ENCODE results near the gene DESI1. TPM values are rescaled to one million over a fixed set of nuclear protein-coding genes. Genes with fewer than 3 reads are reported as not detected.
A peak's percentile ranks its signal among the peaks of the same experiment; 100 is the strongest.

The DESI1 gene
- total and polyA plus RNA-seq, 2 of the 13 experiments (the other 11 are each of a cell fraction or from before 2014, with no cell fraction given) = 21.6 to 29.2 TPM

DNA sequence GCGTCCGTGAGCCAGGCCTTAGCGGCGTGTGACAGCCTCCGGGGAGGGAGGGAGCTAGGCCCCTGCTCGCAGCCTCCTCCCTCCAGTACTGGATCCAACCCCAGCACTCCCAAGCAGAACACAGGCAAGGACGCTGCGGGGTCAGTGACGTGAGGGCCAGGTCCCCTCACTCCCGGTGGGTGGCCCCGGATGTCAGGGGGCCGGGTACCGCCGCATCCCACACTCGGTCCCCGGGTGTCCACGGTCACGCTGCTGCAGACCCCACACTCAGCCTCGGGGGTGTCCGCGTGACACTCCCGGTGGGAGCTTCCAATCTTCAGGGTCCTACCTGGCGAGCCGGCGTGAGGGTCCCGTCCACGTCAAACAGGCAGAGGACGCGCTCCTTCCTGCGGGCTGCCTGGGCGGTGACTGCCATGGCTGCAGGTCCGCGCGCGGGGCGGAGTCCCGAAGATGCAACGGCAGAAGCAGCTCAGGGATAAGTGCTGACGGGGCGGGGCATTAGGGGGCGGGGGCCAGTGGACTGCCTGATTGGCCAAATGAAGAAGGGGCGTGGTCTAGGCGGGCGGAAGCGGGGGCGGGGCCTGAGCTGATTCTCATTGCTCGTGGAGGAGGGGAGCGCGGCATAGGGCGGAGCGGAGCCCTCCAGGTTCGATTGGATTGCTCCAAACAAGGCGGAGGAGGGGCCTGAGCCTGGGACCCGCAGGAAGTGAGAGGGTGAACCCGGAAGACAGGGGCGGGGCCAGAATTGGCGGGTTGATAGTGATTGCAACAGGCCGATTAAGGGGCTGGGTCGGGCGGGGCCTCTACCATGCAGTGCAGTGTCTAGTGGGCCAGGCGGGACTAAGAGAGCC is 31.2 kb downstream of the DESI1 start, which contains the start of gene PMM1 (continued):
- TF ChIP-seq, protein P1, sequence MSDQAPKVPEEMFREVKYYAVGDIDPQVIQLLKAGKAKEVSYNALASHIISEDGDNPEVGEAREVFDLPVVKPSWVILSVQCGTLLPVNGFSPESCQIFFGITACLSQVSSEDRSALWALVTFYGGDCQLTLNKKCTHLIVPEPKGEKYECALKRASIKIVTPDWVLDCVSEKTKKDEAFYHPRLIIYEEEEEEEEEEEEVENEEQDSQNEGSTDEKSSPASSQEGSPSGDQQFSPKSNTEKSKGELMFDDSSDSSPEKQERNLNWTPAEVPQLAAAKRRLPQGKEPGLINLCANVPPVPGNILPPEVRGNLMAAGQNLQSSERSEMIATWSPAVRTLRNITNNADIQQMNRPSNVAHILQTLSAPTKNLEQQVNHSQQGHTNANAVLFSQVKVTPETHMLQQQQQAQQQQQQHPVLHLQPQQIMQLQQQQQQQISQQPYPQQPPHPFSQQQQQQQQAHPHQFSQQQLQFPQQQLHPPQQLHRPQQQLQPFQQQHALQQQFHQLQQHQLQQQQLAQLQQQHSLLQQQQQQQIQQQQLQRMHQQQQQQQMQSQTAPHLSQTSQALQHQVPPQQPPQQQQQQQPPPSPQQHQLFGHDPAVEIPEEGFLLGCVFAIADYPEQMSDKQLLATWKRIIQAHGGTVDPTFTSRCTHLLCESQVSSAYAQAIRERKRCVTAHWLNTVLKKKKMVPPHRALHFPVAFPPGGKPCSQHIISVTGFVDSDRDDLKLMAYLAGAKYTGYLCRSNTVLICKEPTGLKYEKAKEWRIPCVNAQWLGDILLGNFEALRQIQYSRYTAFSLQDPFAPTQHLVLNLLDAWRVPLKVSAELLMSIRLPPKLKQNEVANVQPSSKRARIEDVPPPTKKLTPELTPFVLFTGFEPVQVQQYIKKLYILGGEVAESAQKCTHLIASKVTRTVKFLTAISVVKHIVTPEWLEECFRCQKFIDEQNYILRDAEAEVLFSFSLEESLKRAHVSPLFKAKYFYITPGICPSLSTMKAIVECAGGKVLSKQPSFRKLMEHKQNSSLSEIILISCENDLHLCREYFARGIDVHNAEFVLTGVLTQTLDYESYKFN (CRISPR knock-in tag; conservative IDR thresholded peaks at IDR 0.05) = peak; percentile 22; the same call in 1 of the 2 replicates
- TF ChIP-seq ZNF83 (CRISPR knock-in tag; IDR thresholded peaks at IDR 0.05; ENCODE audit: borderline replicate concordance) (no peak), YY1 (IDR thresholded peaks at IDR 0.05; ENCODE audit: insufficient read depth, insufficient replicate concordance, low read depth, low read length) (peak; percentile 70), GTF3A (CRISPR knock-in tag; conservative IDR thresholded peaks at IDR 0.05) (no peak), ZNF644 (CRISPR knock-in tag; IDR thresholded peaks at IDR 0.05; ENCODE audit: low read depth) (no peak), ZNF879 (CRISPR knock-in tag; IDR thresholded peaks at IDR 0.05) (no peak), FOXA1 (IDR thresholded peaks at IDR 0.05) (no peak), FOXA1 (CRISPR knock-in tag; IDR thresholded peaks at IDR 0.05) (no peak), DNMT1 (CRISPR knock-in tag; IDR thresholded peaks at IDR 0.05) (no peak), ZNF383 (CRISPR knock-in tag; IDR thresholded peaks at IDR 0.05; ENCODE audit: borderline replicate concordance) (no peak), TEAD2 (CRISPR knock-in tag; IDR thresholded peaks at IDR 0.05) (no peak), ISL2 (CRISPR knock-in tag; IDR thresholded peaks at IDR 0.05) (0 out of 2 replicates have a peak, but pooled peaks have one; percentile 6)
- TF ChIP-seq, protein P2, sequence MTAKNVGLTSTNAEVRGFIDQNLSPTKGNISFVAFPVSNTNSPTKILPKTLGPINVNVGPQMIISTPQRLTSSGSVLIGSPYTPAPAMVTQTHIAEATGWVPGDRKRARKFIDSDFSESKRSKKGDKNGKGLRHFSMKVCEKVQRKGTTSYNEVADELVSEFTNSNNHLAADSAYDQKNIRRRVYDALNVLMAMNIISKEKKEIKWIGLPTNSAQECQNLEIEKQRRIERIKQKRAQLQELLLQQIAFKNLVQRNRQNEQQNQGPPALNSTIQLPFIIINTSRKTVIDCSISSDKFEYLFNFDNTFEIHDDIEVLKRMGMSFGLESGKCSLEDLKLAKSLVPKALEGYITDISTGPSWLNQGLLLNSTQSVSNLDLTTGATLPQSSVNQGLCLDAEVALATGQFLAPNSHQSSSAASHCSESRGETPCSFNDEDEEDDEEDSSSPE (CRISPR knock-in tag; IDR thresholded peaks at IDR 0.05) = peak; percentile 93
- TF ChIP-seq, protein P3, sequence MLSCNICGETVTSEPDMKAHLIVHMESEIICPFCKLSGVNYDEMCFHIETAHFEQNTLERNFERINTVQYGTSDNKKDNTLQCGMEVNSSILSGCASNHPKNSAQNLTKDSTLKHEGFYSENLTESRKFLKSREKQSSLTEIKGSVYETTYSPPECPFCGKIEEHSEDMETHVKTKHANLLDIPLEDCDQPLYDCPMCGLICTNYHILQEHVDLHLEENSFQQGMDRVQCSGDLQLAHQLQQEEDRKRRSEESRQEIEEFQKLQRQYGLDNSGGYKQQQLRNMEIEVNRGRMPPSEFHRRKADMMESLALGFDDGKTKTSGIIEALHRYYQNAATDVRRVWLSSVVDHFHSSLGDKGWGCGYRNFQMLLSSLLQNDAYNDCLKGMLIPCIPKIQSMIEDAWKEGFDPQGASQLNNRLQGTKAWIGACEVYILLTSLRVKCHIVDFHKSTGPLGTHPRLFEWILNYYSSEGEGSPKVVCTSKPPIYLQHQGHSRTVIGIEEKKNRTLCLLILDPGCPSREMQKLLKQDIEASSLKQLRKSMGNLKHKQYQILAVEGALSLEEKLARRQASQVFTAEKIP (CRISPR knock-in tag; IDR thresholded peaks at IDR 0.05; ENCODE audit: borderline replicate concordance) = no peak
- TF ChIP-seq, protein P4, sequence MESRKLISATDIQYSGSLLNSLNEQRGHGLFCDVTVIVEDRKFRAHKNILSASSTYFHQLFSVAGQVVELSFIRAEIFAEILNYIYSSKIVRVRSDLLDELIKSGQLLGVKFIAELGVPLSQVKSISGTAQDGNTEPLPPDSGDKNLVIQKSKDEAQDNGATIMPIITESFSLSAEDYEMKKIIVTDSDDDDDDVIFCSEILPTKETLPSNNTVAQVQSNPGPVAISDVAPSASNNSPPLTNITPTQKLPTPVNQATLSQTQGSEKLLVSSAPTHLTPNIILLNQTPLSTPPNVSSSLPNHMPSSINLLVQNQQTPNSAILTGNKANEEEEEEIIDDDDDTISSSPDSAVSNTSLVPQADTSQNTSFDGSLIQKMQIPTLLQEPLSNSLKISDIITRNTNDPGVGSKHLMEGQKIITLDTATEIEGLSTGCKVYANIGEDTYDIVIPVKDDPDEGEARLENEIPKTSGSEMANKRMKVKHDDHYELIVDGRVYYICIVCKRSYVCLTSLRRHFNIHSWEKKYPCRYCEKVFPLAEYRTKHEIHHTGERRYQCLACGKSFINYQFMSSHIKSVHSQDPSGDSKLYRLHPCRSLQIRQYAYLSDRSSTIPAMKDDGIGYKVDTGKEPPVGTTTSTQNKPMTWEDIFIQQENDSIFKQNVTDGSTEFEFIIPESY (CRISPR knock-in tag; IDR thresholded peaks at IDR 0.05) = no peak

Data from HepG2 (cell line).